Keratinocyte (primary cell): Measurements from ENCODE around the gene MCTP2. TPM values are rescaled to one million over a fixed set of nuclear protein-coding genes. Genes with fewer than 3 reads are reported as not detected.

Source experiments
- DNase-seq: peaks from one replicate; pipeline ENCODE4 v3.0.0-alpha.2; 2011; ENCODE audit warnings: low read depth, missing footprints, low spot score
- FAIRE-seq: peaks from 2 replicates; lab custom pipeline; 2011; peaks lifted over from hg19 to GRCh38; lab: Jason Lieb, UNC
- H2AFZ ChIP-seq: 2 replicates; pipeline ENCODE4 v1.6.0; 2012; ENCODE audit warnings: low read length, control low read depth, inconsistent platforms; ENCODE audit not compliant: control insufficient read depth
- H3K27ac ChIP-seq: 2 replicates; pipeline ENCODE4 v1.5.1; 2011; ENCODE audit warnings: low read length; ENCODE audit not compliant: control insufficient read depth, insufficient read depth
- H3K27me3 ChIP-seq: 3 replicates; pipeline ENCODE4 v1.6.0; 2011; ENCODE audit warnings: low read length; ENCODE audit not compliant: control insufficient read depth, insufficient read depth; ENCODE audit errors: extremely low read depth
- H3K36me3 ChIP-seq, 2 experiments: 2 replicates in 1 of 2; 3 replicates in 1 of 2; pipeline ENCODE4 v1.5.1; 2011; ENCODE audit warnings: low read length in 2 of 2, mild to moderate bottlenecking in 1 of 2; ENCODE audit not compliant: control insufficient read depth in 2 of 2, insufficient read depth in 2 of 2; ENCODE audit errors: extremely low read depth in 1 of 2
- H3K4me1 ChIP-seq: 3 replicates; pipeline ENCODE4 v1.5.1; 2011; ENCODE audit warnings: low read length; ENCODE audit not compliant: control insufficient read depth, insufficient read depth; ENCODE audit errors: extremely low read depth
- H3K4me2 ChIP-seq: 3 replicates; pipeline ENCODE4 v1.6.0; 2011; ENCODE audit warnings: low read depth, low read length; ENCODE audit not compliant: control insufficient read depth, insufficient read depth; ENCODE audit errors: extremely low read depth
- H3K4me3 ChIP-seq, 3 experiments: fragments of 200-600 bp in 1 of 3; sonication (generic) in 1 of 3; 2 replicates in 2 of 3; 3 replicates in 1 of 3; pipeline ENCODE4 v1.5.1; 2011 to 2016; ENCODE audit warnings: low read length in 3 of 3, mild to moderate bottlenecking in 3 of 3, control low read depth in 2 of 3, inconsistent platforms in 1 of 3, low read depth in 1 of 3, mixed read lengths in 1 of 3, mixed run types in 1 of 3, moderate library complexity in 1 of 3; ENCODE audit not compliant: control insufficient read depth in 2 of 3, insufficient read depth in 2 of 3; ENCODE audit errors: extremely low read depth in 1 of 3
- H3K79me2 ChIP-seq: 2 replicates; pipeline ENCODE4 v1.6.0; 2012; ENCODE audit warnings: low read length; ENCODE audit not compliant: control insufficient read depth, insufficient read depth
- H3K9ac ChIP-seq: 3 replicates; pipeline ENCODE4 v1.6.0; 2011; ENCODE audit warnings: low read length; ENCODE audit not compliant: control insufficient read depth, insufficient read depth; ENCODE audit errors: extremely low read depth
- H3K9me1 ChIP-seq: 3 replicates; pipeline ENCODE4 v1.6.0; 2011; ENCODE audit warnings: low read length; ENCODE audit not compliant: control insufficient read depth, insufficient read depth; ENCODE audit errors: extremely low read depth
- H3K9me3 ChIP-seq: 2 replicates; pipeline ENCODE4 v1.5.1; 2012; ENCODE audit warnings: low read depth, low read length; ENCODE audit not compliant: control insufficient read depth
- H4K20me1 ChIP-seq: 3 replicates; pipeline ENCODE4 v1.6.0; 2011; ENCODE audit warnings: low read length; ENCODE audit not compliant: control insufficient read depth, insufficient read depth; ENCODE audit errors: extremely low read depth
- CTCF ChIP-seq, 3 experiments: IDR thresholded peaks in 1 of 3; conservative IDR thresholded peaks in 1 of 3; optimal IDR thresholded peaks in 1 of 3; 2 replicates in 2 of 3; 3 replicates in 1 of 3; pipeline versions ENCODE3 to v1.5.1; 2011; ENCODE audit warnings: low read length in 3 of 3, mild to moderate bottlenecking in 3 of 3, moderate library complexity in 2 of 3, control low read depth in 1 of 3, inconsistent platforms in 1 of 3; ENCODE audit not compliant: insufficient read depth in 2 of 3; ENCODE audit errors: extremely low read depth in 1 of 3
- EZH2 ChIP-seq: IDR thresholded peaks from one replicate; pipeline ENCODE4 v1.6.1; 2012; ENCODE audit warnings: inconsistent platforms, mild to moderate bottlenecking, low read length, moderate library complexity
- dilution Hi-C: fragments of 300-500 bp; cut with MboI; formaldehyde crosslinking; loops from one replicate; pipeline ENCODE4 v1.7.0; 2020; ENCODE audit warnings: low sequenced_read_pairs; ENCODE audit not compliant: extremely low pct_ligation_motif_present
- polyA plus RNA-seq, 5 experiments: library from polyadenylated mRNA; depleted of rRNA in 3 of 5; stranded (reverse) in 3 of 5; stranded (forward) in 1 of 5; unstranded in 1 of 5; fragments of >200 nt; gene quantifications; 1 replicate in 1 of 5; 2 replicates in 3 of 5; 3 replicates in 1 of 5; pipeline versions ENCODE4 v1.2.1 to v1.2.3, GENCODE V29; 2011 to 2012; ENCODE audit warnings: missing spikeins in 2 of 5, low read depth in 1 of 5, low replicate concordance in 1 of 5

MCTP2 gene
- polyA plus RNA-seq, 1 donor (not counting 4 experiments of a cell fraction or from before 2014, with no cell fraction given): 22.0 TPM

- no peaks in the 10 kb centered on the region for H3K36me3 ChIP-seq
- no peak for FAIRE-seq
- H3K79me2 ChIP-seq: no peaks in the 10 kb centered on the region
- TF ChIP-seq EZH2: no peak
- dilution Hi-C loops: no loop called here
- no peak overlapping the region for H3K9ac ChIP-seq
- no peak overlapping the region for H3K27ac ChIP-seq
- no peaks in the 10 kb centered on the region for H3K9me1 ChIP-seq
- DNase-seq: no peak
- no peaks in the 10 kb centered on the region for H3K27me3 ChIP-seq
- H4K20me1 ChIP-seq: no peaks in the 10 kb centered on the region
- H2AFZ ChIP-seq: no peak overlapping the region
- no peaks in the 10 kb centered on the region for H3K9me3 ChIP-seq
- no peak overlapping the region for H3K4me3 ChIP-seq
- peaks cover 3% of the 10 kb centered on the region for H3K4me1 ChIP-seq
- H3K4me2 ChIP-seq: no peak overlapping the region
Observed at GRCh38 chr15:94416267-94416666, 184.9 kb downstream of the MCTP2 start.

- no peak overlapping the region for H2AFZ ChIP-seq
- H3K9me1 ChIP-seq: no peaks in the 10 kb centered on the region
- H3K36me3 ChIP-seq: no peaks in the 10 kb centered on the region
- no peaks in the 10 kb centered on the region for H3K9me3 ChIP-seq
- DNase-seq: no peak
- no peak overlapping the region for H3K9ac ChIP-seq
- no peaks in the 10 kb centered on the region for H3K79me2 ChIP-seq
- no peak for FAIRE-seq
- dilution Hi-C loops: no loop called here
- no peaks in the 10 kb centered on the region for H4K20me1 ChIP-seq
- H3K4me2 ChIP-seq: no peak overlapping the region
- H3K4me1 ChIP-seq: peaks cover 3% of the 10 kb centered on the region
- no peak overlapping the region for H3K27ac ChIP-seq
- no peaks in the 10 kb centered on the region for H3K27me3 ChIP-seq
- H3K4me3 ChIP-seq: no peak overlapping the region
- TF ChIP-seq EZH2: no peak
- TF ChIP-seq CTCF (optimal IDR thresholded peaks at IDR 0.05 in 1 of 3, IDR thresholded peaks at IDR 0.05 in 1 of 3, conservative IDR thresholded peaks at IDR 0.05 in 1 of 3; ENCODE audit: extremely low read depth in 1 of 3, insufficient read depth in 2 of 3, low read length in 3 of 3): no peak
Observed at GRCh38 chr15:94416820-94417219, 185.5 kb downstream of the MCTP2 start.
